Camera-type eye (tissue), 1 donor: Measurements from ENCODE around the gene GRHL1. TPM values are rescaled to one million over a fixed set of nuclear protein-coding genes. Genes with fewer than 3 reads are reported as not detected.

Source experiments
- total RNA-seq: library from RNA; depleted of rRNA; stranded (reverse); fragments of >200 nt; gene quantifications from one replicate; pipeline ENCODE4 v1.2.3, GENCODE V29; 2014

The GRHL1 gene
- 12.4 TPM for total RNA-seq

GRCh38 chr2:9951522-9952285 is at the start of gene GRHL1:
GRHL1 (plus strand) TSS chr2:9951693; CDS start chr2:9951834, 141 bp downstream.

GRCh38 chr2:10043256-10043905 is 91.9 kb downstream of the GRHL1 start, which contains the start of gene KLF11:
KLF11 (plus strand) TSS chr2:10043550; CDS start chr2:10043717, 167 bp downstream.

Other genes with a start within 250 kb of the GRHL1 start
- gene TAF1B, start 108.2 kb upstream of the GRHL1 start, total RNA-seq = 46.5 TPM
- 23.7 TPM for gene KLF11, start 91.9 kb downstream of the GRHL1 start, total RNA-seq
- 9.7 TPM for gene CYS1, start 128.7 kb downstream of the GRHL1 start, total RNA-seq
- 14.7 TPM for gene RRM2, start 171.0 kb downstream of the GRHL1 start, total RNA-seq